NCI-H2227 (cell line): Measurements from ENCODE around the gene FANCC.

Experiments used
- DNase-seq: peaks from one replicate; lab custom pipeline; 2025; ENCODE audit not compliant: unreplicated experiment; lab: John Stamatoyannopoulos, UW

Gene FANCC

GRCh38 chr9:95053611-95054570, 263.6 kb downstream of the FANCC start:
- DNase-seq, result no peak

GRCh38 chr9:95049761-95050160, 267.7 kb downstream of the FANCC start:
- DNase-seq, result no peak
